Suprapubic skin (tissue), 4 donors: Measurements from ENCODE around the gene SYTL4.

Experiments used
- CTCF ChIP-seq, 2 donors: fragments of 200-600 bp in 1 of 2; fragments of 450-650 bp in 1 of 2; sonication (generic) in 1 of 2; IDR thresholded peaks; one replicate each; pipeline ENCODE4 v1.5.1; 2016 to 2019; ENCODE audit warnings: antibody characterized with exemption in 2 of 2, mild to moderate bottlenecking in 1 of 2, moderate library complexity in 1 of 2
- EP300 ChIP-seq: sonication (generic); formaldehyde crosslinking; IDR thresholded peaks from one replicate; pipeline ENCODE4 v1.6.1; 2017; ENCODE audit warnings: antibody characterized with exemption
- POLR2A ChIP-seq, 2 donors: fragments of 450-650 bp; IDR thresholded peaks; one replicate each; pipeline ENCODE4 v1.6.1; 2017; ENCODE audit warnings: antibody characterized with exemption in 2 of 2, mild to moderate bottlenecking in 2 of 2, moderate library complexity in 2 of 2
- POLR2AphosphoS5 ChIP-seq, 3 donors: sonication (generic); formaldehyde crosslinking; IDR thresholded peaks; one replicate each; pipeline ENCODE4 v1.6.1; 2017; ENCODE audit warnings: antibody characterized with exemption in 3 of 3

GRCh38 chrX:100695991-100696390 lies 35.9 kb downstream of the SYTL4 start:
- TF ChIP-seq CTCF (IDR thresholded peaks at IDR 0.05), result no peak
- no peak for TF ChIP-seq POLR2A (IDR thresholded peaks at IDR 0.05)
- TF ChIP-seq EP300, result no peak
- no peak for TF ChIP-seq POLR2AphosphoS5 (IDR thresholded peaks at IDR 0.05)
